Stomach (tissue), 9 donors: ENCODE results near the gene MATN1. TPM values are rescaled to one million over a fixed set of nuclear protein-coding genes. Genes with fewer than 3 reads are reported as not detected.

Source experiments
- DNase-seq, 2 donors: peaks; one replicate each; pipeline versions ENCODE4 v3.0.0 to v3.0.0-alpha.2; 2013 to 2019
- H3K27ac ChIP-seq, 5 donors: fragments of 200-600 bp in 4 of 5; sonication (generic) in 4 of 5; one replicate each; pipeline ENCODE4 v1.5.1; 2013 to 2019; ENCODE audit warnings: mild to moderate bottlenecking in 1 of 5, moderate library complexity in 1 of 5
- H3K27me3 ChIP-seq, 3 donors: fragments of 200-600 bp; sonication (generic); one replicate each; pipeline ENCODE4 v1.5.1; 2017 to 2019; ENCODE audit warnings: mixed run types in 1 of 3
- H3K36me3 ChIP-seq, 4 donors: fragments of 200-600 bp; sonication (generic); 1 replicate in 3 of 4; 2 replicates in 1 of 4; pipeline ENCODE4 v1.5.1; 2016 to 2019
- H3K4me1 ChIP-seq, 4 donors: fragments of 200-600 bp; sonication (generic); one replicate each; pipeline ENCODE4 v1.5.1; 2016 to 2019
- H3K4me3 ChIP-seq, 4 donors: fragments of 200-600 bp; sonication (generic) in 3 of 4; one replicate each; pipeline ENCODE4 v1.5.1; 2016 to 2019; ENCODE audit warnings: mild to moderate bottlenecking in 1 of 4
- H3K9me3 ChIP-seq, 4 donors: fragments of 200-600 bp; sonication (generic); one replicate each; pipeline ENCODE4 v1.5.1; 2016 to 2019
- EP300 ChIP-seq: sonication (generic); formaldehyde crosslinking; IDR thresholded peaks from one replicate; pipeline ENCODE4 v1.6.1; 2017; ENCODE audit warnings: antibody characterized with exemption
- POLR2A ChIP-seq, 4 donors: fragments of 450-650 bp; IDR thresholded peaks; one replicate each; pipeline ENCODE4 v1.6.1; 2016; ENCODE audit warnings: antibody characterized with exemption in 4 of 4, control low read depth in 2 of 4, mild to moderate bottlenecking in 1 of 4, moderate library complexity in 1 of 4
- POLR2AphosphoS5 ChIP-seq, 3 donors: sonication (generic); formaldehyde crosslinking; IDR thresholded peaks; one replicate each; pipeline ENCODE4 v1.6.1; 2016; ENCODE audit warnings: antibody characterized with exemption in 3 of 3
- WGBS, 5 donors: extraction: QIAGEN DNeasy Blood & Tissue Kit in 3 of 5; methylation state at CpG; one replicate each; pipeline versions ENCODE4 v1.1.5 to v1.1.7; 2013 to 2018; 5-methylcytosine and 5-hydroxymethylcytosine counted together
- intact Hi-C: fragments of 100-400 bp; cut with DNase I; formaldehyde crosslinking; loops from one replicate; pipeline ENCODE4 v1.15.1; 2023; ENCODE audit warnings: low total_unique reads
- polyA plus RNA-seq, 3 donors: library from polyadenylated mRNA; stranded (reverse); fragments of 200-250 nt; gene quantifications; one replicate each; pipeline ENCODE4 v1.2.3, GENCODE V29; 2013
- total RNA-seq, 5 donors: library from RNA; depleted of rRNA; stranded (reverse); fragments of >200 nt; gene quantifications; one replicate each; pipeline versions ENCODE4 v1.1.0 to v1.2.3, GENCODE V29; 2014 to 2016
- TF ChIP-seq, protein P1 (sequence below), 7 experiments: fragments of 450-650 bp in 4 of 7; fragments of 200-600 bp in 3 of 7; sonication (generic) in 3 of 7; IDR thresholded peaks; one replicate each; pipeline ENCODE4 v1.5.1; 2016 to 2019; ENCODE audit warnings: antibody characterized with exemption in 7 of 7, control low read depth in 2 of 7, mild to moderate bottlenecking in 1 of 7
- donor health status: healthy with polysubstance abuse.
- donor health status: Bipolar disorder and iron deficiency.
- donor health status: healthy.

The MATN1 gene
- total and polyA plus RNA-seq, 8 donors = 1.7 TPM; not detected in 7

DNA sequence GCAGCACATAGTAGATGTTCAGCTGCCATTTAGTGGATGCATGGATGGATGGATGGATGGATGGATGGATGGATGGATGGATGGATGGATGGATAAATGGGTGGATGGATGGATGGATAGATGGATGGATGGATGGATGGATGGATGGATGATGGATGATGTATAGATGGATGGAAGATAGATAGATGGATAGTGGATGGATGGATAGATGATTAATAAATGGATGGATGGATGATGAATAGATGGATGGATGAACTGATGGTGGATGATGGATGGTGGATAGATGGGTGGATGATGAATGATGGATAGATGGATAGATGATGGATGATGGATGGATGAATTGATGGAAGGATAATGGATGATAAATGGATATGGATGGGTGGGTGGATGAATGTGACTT, 20.6 kb downstream of the MATN1 start:
- Histone ChIP-seq H3K36me3 (no peaks in the 10 kb centered on the region), H3K9me3 (no peaks in the 10 kb centered on the region), H3K4me1 (peaks cover 0 to 17% (median 8%) of the 10 kb centered on the region in 4 donors), H3K4me3 (no peak overlapping the region), H3K27ac (no peak overlapping the region), H3K27me3 (peaks cover 0 to 23% (median 0%) of the 10 kb centered on the region in 3 donors)
- no peak for DNase-seq
- intact Hi-C loops = loop anchor here (10.0 kb wide), 1 partner anchor 1468 kb away; the partner anchor contains the start of genes MECR and PTPRU
- TF ChIP-seq, protein P1, sequence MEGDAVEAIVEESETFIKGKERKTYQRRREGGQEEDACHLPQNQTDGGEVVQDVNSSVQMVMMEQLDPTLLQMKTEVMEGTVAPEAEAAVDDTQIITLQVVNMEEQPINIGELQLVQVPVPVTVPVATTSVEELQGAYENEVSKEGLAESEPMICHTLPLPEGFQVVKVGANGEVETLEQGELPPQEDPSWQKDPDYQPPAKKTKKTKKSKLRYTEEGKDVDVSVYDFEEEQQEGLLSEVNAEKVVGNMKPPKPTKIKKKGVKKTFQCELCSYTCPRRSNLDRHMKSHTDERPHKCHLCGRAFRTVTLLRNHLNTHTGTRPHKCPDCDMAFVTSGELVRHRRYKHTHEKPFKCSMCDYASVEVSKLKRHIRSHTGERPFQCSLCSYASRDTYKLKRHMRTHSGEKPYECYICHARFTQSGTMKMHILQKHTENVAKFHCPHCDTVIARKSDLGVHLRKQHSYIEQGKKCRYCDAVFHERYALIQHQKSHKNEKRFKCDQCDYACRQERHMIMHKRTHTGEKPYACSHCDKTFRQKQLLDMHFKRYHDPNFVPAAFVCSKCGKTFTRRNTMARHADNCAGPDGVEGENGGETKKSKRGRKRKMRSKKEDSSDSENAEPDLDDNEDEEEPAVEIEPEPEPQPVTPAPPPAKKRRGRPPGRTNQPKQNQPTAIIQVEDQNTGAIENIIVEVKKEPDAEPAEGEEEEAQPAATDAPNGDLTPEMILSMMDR (IDR thresholded peaks at IDR 0.05) = no peak
- no peak for TF ChIP-seq EP300
- no peak for TF ChIP-seq POLR2AphosphoS5 (IDR thresholded peaks at IDR 0.05)
- no peak for TF ChIP-seq POLR2A (IDR thresholded peaks at IDR 0.05)

DNA sequence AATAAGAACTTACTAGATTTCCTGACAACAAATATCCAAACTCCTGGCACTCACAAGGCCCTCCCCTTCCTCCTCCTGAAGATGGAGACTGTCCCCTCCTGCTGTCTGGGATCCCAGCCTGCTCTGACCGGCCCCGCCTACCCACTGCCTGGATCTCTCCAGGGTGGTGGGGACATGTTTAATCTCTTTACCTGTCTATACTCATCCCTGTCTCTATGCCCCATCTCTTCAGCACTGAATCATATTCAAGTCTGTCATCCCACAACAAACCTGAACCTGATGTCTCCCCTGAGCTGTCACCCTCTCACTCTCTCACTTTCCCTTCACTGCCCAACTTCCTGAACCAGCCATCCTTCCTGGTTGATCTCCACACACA, 22.1 kb downstream of the MATN1 start:
- Histone ChIP-seq H3K4me1 (peaks cover 0 to 15% (median 3%) of the 10 kb centered on the region in 4 donors), H3K36me3 (no peaks in the 10 kb centered on the region), H3K27me3 (peaks cover 0 to 15% (median 0%) of the 10 kb centered on the region in 3 donors), H3K9me3 (no peaks in the 10 kb centered on the region), H3K4me3 (no peak overlapping the region), H3K27ac (no peak overlapping the region)
- DNase-seq = no peak
- WGBS, 5 donors = 50 to 82% (median 66%) methylated on average over 2 of the region's 2 CpGs
- TF ChIP-seq EP300 (no peak), POLR2AphosphoS5 (IDR thresholded peaks at IDR 0.05) (no peak), POLR2A (IDR thresholded peaks at IDR 0.05) (no peak)
- TF ChIP-seq, protein P1 (IDR thresholded peaks at IDR 0.05) = no peak
- intact Hi-C loops = loop anchor here (10.0 kb wide), 1 partner anchor 1466 kb away; the partner anchor contains the start of genes MECR and PTPRU

DNA sequence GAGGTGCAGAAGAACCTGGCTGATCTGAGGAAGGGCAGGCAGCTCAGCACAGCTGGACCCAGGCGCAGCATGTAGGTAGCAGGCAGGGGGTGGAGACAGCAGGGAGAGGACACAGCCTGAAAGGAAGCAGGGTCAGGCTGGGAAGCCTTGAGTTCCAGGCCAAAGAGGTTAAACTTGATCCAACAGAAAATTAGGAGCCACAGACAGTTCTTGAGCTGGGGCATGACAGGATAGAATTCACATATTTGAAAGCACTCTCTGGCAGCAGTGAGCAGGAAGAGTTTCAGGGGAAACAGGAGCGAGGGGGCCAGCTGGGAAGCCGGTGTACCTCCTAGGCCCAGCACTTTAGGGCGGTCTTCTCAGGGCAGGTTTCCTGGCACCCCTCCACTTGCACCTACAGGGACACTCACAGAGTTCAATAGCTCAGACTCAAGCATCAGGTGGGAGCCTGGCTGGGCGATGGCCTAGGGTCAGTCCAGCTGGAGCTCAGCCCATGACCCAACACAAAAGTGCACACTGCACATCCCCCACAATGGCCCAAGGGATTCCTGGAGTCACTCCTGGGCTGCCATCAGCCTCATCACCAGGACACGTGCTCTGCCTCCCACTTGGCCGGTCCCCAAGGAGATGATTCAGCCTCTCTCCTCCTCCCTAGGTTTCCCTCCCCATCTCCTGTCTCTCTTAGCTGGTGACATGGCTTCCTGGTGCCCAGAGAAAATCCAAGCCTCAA, 22.7 kb downstream of the MATN1 start:
- H3K4me1 ChIP-seq = peaks cover 0 to 15% (median 3%) of the 10 kb centered on the region in 4 donors
- DNase-seq = peak in 1 of 2 donors; percentile 27
- H3K27ac ChIP-seq = no peak overlapping the region
- WGBS, 5 donors = 66 to 86% (median 69%) methylated on average over 5 to 7 of the region's 7 CpGs
- H3K36me3 ChIP-seq = no peaks in the 10 kb centered on the region
- peaks cover 0 to 15% (median 0%) of the 10 kb centered on the region in 3 donors for H3K27me3 ChIP-seq
- TF ChIP-seq POLR2A (IDR thresholded peaks at IDR 0.05) (no peak), POLR2AphosphoS5 (IDR thresholded peaks at IDR 0.05) (no peak), EP300 (no peak)
- TF ChIP-seq, protein P1 (IDR thresholded peaks at IDR 0.05) = no peak
- H3K9me3 ChIP-seq = no peaks in the 10 kb centered on the region
- intact Hi-C loops = loop anchor here (10.0 kb wide), 1 partner anchor 1466 kb away; the partner anchor contains the start of genes MECR and PTPRU
- no peak overlapping the region for H3K4me3 ChIP-seq

DNA sequence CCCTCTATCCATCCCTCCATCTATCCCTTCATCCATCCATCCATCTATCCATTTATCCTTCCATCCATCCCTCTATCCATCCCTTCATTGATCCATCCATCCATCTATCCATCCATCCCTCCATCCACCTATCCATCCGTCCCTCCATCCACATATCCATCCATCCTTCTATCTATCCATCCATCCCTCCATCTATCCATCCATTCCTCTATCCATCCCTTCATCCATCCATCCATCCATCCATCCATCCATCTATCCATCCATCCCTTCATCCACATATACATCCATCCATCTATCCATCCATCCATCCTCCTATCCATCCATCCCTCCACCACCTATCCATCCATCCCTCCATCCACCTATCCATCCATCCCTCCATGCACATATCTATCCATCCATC, 23.6 kb downstream of the MATN1 start:
- H3K36me3 ChIP-seq = no peaks in the 10 kb centered on the region
- H3K4me1 ChIP-seq = peaks cover 0 to 8% (median under 1%) of the 10 kb centered on the region in 4 donors
- H3K27ac ChIP-seq = no peak overlapping the region
- intact Hi-C loops = loop anchor here (10.0 kb wide), 1 partner anchor 1465 kb away; the partner anchor contains the start of genes MECR and PTPRU
- no peak for DNase-seq
- H3K4me3 ChIP-seq = no peak overlapping the region
- H3K9me3 ChIP-seq = no peaks in the 10 kb centered on the region
- TF ChIP-seq POLR2A (IDR thresholded peaks at IDR 0.05) = no peak
- TF ChIP-seq POLR2AphosphoS5 (IDR thresholded peaks at IDR 0.05) = no peak
- TF ChIP-seq, protein P1 (IDR thresholded peaks at IDR 0.05) = no peak
- TF ChIP-seq EP300 = no peak
- WGBS, 5 donors = 83 to 93% (median 87%) methylated on average over 1 of the region's 1 CpG
- peaks cover 0 to 15% (median 0%) of the 10 kb centered on the region in 3 donors for H3K27me3 ChIP-seq
